MM.1S (cell line): ENCODE data around the gene ZNF121.

Source experiments
- CTCF ChIP-seq: fragments of 300-600 bp; sonication (generic); IDR thresholded peaks from 2 replicates; pipeline ENCODE4 v1.5.1; 2016; ENCODE audit warnings: antibody characterized with exemption, low read length, mixed read lengths
- EZH2 ChIP-seq: fragments of 300-600 bp; sonication (generic); optimal IDR thresholded peaks from 2 replicates; pipeline ENCODE3; 2017; ENCODE audit warnings: low read depth, mild to moderate bottlenecking, antibody characterized with exemption, low read length, mixed read lengths
- EZH2phosphoT487 ChIP-seq: fragments of 300-600 bp; sonication (generic); IDR thresholded peaks from 2 replicates; pipeline ENCODE4 v1.6.1; 2018; ENCODE audit warnings: antibody characterized with exemption, low read length

GRCh38 chr19:9565900-9566705 lies 18.2 kb downstream of the ZNF121 start:
- TF ChIP-seq EZH2 (no peak), CTCF (no peak), EZH2phosphoT487 (no peak)
